Glutamatergic neuron (in vitro differentiated cells): ENCODE measurements around the gene RAP1B. TPM values are rescaled to one million over a fixed set of nuclear protein-coding genes. Genes with fewer than 3 reads are reported as not detected.

Source experiments
- DNase-seq: peaks from one replicate; pipeline ENCODE4 v3.0.0; 2022
- H3K27ac Mint-ChIP-seq: one replicate; pipeline ENCODE4 v1.8.0; 2020; ENCODE audit warnings: mild to moderate bottlenecking, mixed read lengths, inconsistent platforms; ENCODE audit not compliant: unreplicated experiment
- H3K27me3 Mint-ChIP-seq: one replicate; pipeline ENCODE4 v1.8.0; 2020; ENCODE audit warnings: mild to moderate bottlenecking, moderate library complexity, mixed read lengths, inconsistent platforms; ENCODE audit not compliant: unreplicated experiment
- H3K36me3 Mint-ChIP-seq: one replicate; pipeline ENCODE4 v1.8.0; 2020; ENCODE audit warnings: mild to moderate bottlenecking, mixed read lengths, inconsistent platforms; ENCODE audit not compliant: unreplicated experiment
- H3K4me1 Mint-ChIP-seq: one replicate; pipeline ENCODE4 v1.8.0; 2020; ENCODE audit warnings: mild to moderate bottlenecking, low read depth, mixed read lengths, inconsistent platforms; ENCODE audit not compliant: unreplicated experiment
- H3K4me3 Mint-ChIP-seq: one replicate; pipeline ENCODE4 v1.8.0; 2020; ENCODE audit warnings: mild to moderate bottlenecking, mixed read lengths, inconsistent platforms; ENCODE audit not compliant: unreplicated experiment
- H3K9me3 Mint-ChIP-seq: one replicate; pipeline ENCODE4 v1.8.0; 2020; ENCODE audit warnings: mild to moderate bottlenecking, moderate library complexity, mixed read lengths, inconsistent platforms; ENCODE audit not compliant: unreplicated experiment
- total RNA-seq: library from RNA; stranded (reverse); fragmentation: NEBNext Ultra II Directional; extraction: Animal tissue kit (Norgen Biotek cat#: 25700); gene quantifications from one replicate; pipeline ENCODE4 v1.2.1, GENCODE V29; 2021; ENCODE audit not compliant: unreplicated experiment
- TF ChIP-seq, protein P1 (sequence below): fragments of 200-600 bp; sonication (generic); IDR thresholded peaks from one replicate; pipeline ENCODE4 v1.5.0; 2021; ENCODE audit not compliant: partially characterized antibody, unreplicated experiment

Gene RAP1B
- total RNA-seq, 1 donor from 2014 or later = 68.2 TPM

DNA sequence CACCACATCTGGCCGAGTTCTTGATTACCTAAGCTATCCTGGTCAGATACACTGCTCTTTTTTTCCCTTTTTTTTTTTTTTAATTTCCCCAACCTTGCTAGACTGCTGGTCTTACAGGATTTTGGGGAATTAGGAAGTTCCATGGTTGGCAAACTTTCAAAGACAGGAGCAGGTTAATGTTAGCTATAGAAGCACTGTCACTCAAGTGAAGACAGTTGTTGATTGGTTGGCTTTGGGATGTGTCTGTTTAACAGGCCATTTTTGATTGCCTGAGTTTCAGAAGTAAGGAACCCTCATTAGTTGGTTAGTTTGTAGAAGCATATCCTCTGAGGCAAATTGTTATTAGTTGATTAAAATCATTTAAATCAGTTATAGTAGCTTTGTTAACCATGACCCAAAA lies 36.8 kb downstream of the RAP1B start:
- H3K27ac Mint-ChIP-seq = no peak overlapping the region
- H3K36me3 Mint-ChIP-seq = no peaks in the 10 kb centered on the region
- TF ChIP-seq, protein P1, sequence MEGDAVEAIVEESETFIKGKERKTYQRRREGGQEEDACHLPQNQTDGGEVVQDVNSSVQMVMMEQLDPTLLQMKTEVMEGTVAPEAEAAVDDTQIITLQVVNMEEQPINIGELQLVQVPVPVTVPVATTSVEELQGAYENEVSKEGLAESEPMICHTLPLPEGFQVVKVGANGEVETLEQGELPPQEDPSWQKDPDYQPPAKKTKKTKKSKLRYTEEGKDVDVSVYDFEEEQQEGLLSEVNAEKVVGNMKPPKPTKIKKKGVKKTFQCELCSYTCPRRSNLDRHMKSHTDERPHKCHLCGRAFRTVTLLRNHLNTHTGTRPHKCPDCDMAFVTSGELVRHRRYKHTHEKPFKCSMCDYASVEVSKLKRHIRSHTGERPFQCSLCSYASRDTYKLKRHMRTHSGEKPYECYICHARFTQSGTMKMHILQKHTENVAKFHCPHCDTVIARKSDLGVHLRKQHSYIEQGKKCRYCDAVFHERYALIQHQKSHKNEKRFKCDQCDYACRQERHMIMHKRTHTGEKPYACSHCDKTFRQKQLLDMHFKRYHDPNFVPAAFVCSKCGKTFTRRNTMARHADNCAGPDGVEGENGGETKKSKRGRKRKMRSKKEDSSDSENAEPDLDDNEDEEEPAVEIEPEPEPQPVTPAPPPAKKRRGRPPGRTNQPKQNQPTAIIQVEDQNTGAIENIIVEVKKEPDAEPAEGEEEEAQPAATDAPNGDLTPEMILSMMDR = no peak
- H3K9me3 Mint-ChIP-seq = no peaks in the 10 kb centered on the region
- no peaks in the 10 kb centered on the region for H3K4me1 Mint-ChIP-seq
- H3K4me3 Mint-ChIP-seq = no peak overlapping the region
- DNase-seq = no peak
- H3K27me3 Mint-ChIP-seq = no peaks in the 10 kb centered on the region

DNA sequence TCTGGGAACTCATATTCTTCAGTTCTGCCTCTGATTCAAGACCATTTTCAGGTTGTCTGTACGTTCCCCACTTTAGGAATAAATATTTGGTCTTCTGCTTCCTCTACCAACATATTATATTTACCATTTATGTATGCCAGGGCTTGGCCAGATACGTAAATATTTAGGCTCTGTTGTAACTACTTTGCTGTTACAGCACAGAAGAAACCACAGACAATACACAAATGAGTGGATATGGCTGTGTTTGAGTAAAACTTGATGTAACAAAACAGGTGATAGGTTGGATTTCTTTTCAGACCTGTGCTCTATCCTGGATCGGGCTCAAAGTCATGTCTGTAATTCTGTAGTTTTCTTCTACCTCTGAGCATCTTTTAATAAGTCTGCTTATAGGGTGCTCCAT lies 37.5 kb downstream of the RAP1B start:
- H3K27me3 Mint-ChIP-seq = no peaks in the 10 kb centered on the region
- H3K4me3 Mint-ChIP-seq = no peak overlapping the region
- H3K4me1 Mint-ChIP-seq = no peaks in the 10 kb centered on the region
- no peaks in the 10 kb centered on the region for H3K9me3 Mint-ChIP-seq
- no peak for DNase-seq
- no peak overlapping the region for H3K27ac Mint-ChIP-seq
- H3K36me3 Mint-ChIP-seq = no peaks in the 10 kb centered on the region
- TF ChIP-seq, protein P1 = no peak

DNA sequence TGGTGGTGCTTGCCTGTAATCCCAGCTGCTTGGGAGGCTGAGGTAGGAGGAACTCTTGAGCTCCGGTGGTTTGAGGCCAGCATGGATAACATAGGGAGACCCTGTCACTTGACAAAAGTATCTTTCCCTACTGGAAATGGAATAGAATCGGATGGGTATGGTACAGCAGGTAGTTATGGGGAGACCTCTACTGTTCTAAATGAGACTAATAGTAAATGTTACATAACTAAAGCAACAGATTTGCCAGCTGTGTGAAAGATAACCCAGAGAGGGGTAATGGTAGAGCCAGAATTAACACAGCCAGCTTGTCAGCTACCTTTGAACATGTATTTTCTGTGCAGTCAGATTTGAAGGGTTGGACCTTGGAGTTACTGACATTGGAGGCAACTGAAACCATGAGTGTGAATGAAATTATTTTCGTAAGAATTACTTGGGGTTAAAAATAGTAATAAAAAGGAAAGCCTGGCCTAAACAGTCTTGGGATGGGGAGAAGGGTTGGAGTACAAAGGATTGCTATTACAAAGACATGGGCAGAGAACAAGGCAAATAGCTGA lies 54.4 kb downstream of the RAP1B start:
- DNase-seq = no peak
- Mint-ChIP-seq H3K27ac (peak overlapping the region; percentile 25), H3K9me3 (no peaks in the 10 kb centered on the region), H3K4me3 (no peak overlapping the region), H3K36me3 (no peaks in the 10 kb centered on the region), H3K27me3 (peaks cover 5% of the 10 kb centered on the region), H3K4me1 (peaks cover 4% of the 10 kb centered on the region)
- TF ChIP-seq, protein P1 = no peak

DNA sequence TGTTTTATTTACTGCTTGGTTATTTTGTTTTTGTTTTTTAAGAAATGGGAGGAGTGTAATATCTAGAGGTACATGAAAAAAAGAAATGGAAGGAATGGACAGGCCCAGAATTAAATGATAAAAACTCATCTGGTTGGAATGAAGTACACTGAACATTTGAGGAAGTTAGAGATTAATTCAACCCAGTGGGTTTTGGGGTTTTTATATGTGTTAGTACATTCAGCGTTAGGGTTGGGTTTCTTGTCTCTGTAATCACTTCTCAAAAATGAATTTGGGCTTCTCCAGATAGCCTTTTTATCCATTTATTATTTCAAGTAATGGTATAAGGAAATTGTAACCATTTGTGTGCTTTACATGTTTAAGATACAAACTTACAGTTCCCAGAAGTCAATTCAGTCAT lies 56.6 kb downstream of the RAP1B start:
- Mint-ChIP-seq H3K36me3 (no peaks in the 10 kb centered on the region), H3K4me1 (peaks cover 4% of the 10 kb centered on the region), H3K27me3 (peaks cover 5% of the 10 kb centered on the region), H3K4me3 (no peak overlapping the region), H3K9me3 (no peaks in the 10 kb centered on the region), H3K27ac (no peak overlapping the region)
- no peak for DNase-seq
- TF ChIP-seq, protein P1 = no peak

DNA sequence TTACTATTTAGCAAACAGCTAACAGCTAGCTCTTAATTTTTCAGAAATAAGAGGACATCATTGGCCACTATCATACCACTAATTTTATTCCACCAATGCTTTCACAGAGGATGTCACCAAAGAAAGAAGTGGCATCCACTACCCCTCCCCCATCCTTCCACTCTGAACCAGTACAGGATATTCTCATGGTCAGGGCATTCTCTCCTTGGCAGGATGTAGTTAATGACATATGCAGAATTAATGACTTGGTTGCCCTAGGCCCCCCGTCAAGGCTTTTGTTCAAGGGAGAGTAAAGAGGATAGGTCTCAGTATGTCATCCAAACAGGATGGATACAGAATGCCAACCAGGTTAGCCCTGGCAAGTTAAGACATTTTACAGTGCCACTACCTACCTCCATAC lies 57.2 kb downstream of the RAP1B start:
- Mint-ChIP-seq H3K27ac (no peak overlapping the region), H3K4me1 (peaks cover 4% of the 10 kb centered on the region), H3K36me3 (no peaks in the 10 kb centered on the region), H3K4me3 (no peak overlapping the region), H3K9me3 (no peaks in the 10 kb centered on the region), H3K27me3 (peaks cover 5% of the 10 kb centered on the region)
- TF ChIP-seq, protein P1 = no peak
- DNase-seq = no peak
